K562 (cell line): ENCODE measurements around the gene PLA1A. TPM values are rescaled to one million over a fixed set of nuclear protein-coding genes. Genes with fewer than 3 reads are reported as not detected.

Experiments
- ATAC-seq: fragments of 200-7000 bp; cut with Tn5 transposase; 3 replicates; pipeline ENCODE4 v1.9.1; 2020; ENCODE audit warnings: moderate library complexity
- BruUV-seq: library from RNA; stranded (reverse); fragments of 400-500 nt; replicated peaks from 2 replicates; lab custom pipeline; 2021; lab: Mats Ljungman, UMichigan
- CTCF ChIA-PET: fragments of 300-600 bp; formaldehyde crosslinking; extraction: SDS; loops from one replicate; lab custom pipeline; 2021; ENCODE audit warnings: low intra/inter-chr PET ratio; lab: Yijun Ruan, JAX
- POLR2A ChIA-PET: fragments of 300-600, 350-650 bp; sonication (Branson Sonifier 250); formaldehyde crosslinking; extraction: SDS; loops from one replicate; lab custom pipeline; 2021; ENCODE audit warnings: antibody characterized with exemption, inconsistent platforms; lab: Yijun Ruan, JAX
- DNase-seq, 4 experiments: peaks; one replicate each; pipeline versions ENCODE4 v3.0.0 to v3.0.0-alpha.2; 2011 to 2018; ENCODE audit warnings: low spot score in 3 of 4, mixed read lengths in 3 of 4; ENCODE audit errors: extremely low read depth in 1 of 4
- FAIRE-seq: peaks from 2 replicates; lab custom pipeline; 2011; peaks lifted over from hg19 to GRCh38; lab: Jason Lieb, UNC
- H2AFZ ChIP-seq: 2 replicates; pipeline ENCODE4 v1.6.0; 2011; ENCODE audit warnings: low read depth, low read length, control low read depth, inconsistent platforms
- H3K27ac ChIP-seq: fragments of 200-600 bp; 3 replicates; pipeline ENCODE4 v1.8.0; 2011; ENCODE audit warnings: low read depth, mild to moderate bottlenecking, control low read depth, inconsistent platforms, low read length, moderate library complexity, mixed read lengths; ENCODE audit errors: extremely low read depth
- H3K27me3 ChIP-seq, 2 experiments: fragments of 300-600 bp in 1 of 2; 2 replicates in 1 of 2; 3 replicates in 1 of 2; pipeline versions ENCODE4 v1.6.0 to v1.8.0; 2011; ENCODE audit warnings: inconsistent platforms in 2 of 2, low read length in 2 of 2, mild to moderate bottlenecking in 1 of 2, mixed read lengths in 1 of 2, moderate library complexity in 1 of 2; ENCODE audit not compliant: control insufficient read depth in 2 of 2, insufficient read depth in 2 of 2
- H3K36me3 ChIP-seq: fragments of 300-600 bp; 3 replicates; pipeline ENCODE4 v1.8.0; 2011; ENCODE audit warnings: mild to moderate bottlenecking, low read length, inconsistent platforms; ENCODE audit not compliant: control insufficient read depth, insufficient read depth
- H3K4me1 ChIP-seq, 2 experiments: fragments of 200-600 bp in 1 of 2; replicated peaks in 1 of 2; 2 replicates in 1 of 2; 3 replicates in 1 of 2; pipeline versions ENCODE4 v1.5.1 to v1.8.0; 2011; ENCODE audit warnings: inconsistent platforms in 2 of 2, low read length in 2 of 2, mild to moderate bottlenecking in 1 of 2, mixed read lengths in 1 of 2, moderate library complexity in 1 of 2; ENCODE audit not compliant: control insufficient read depth in 2 of 2, insufficient read depth in 2 of 2
- H3K4me2 ChIP-seq: 2 replicates; pipeline ENCODE4 v1.6.1; 2011; ENCODE audit warnings: low read length, control low read depth, inconsistent platforms, mixed read lengths; ENCODE audit not compliant: insufficient read depth
- H3K4me3 ChIP-seq: fragments of 200-600 bp; sonication (generic), shearing (Covaris generic); 2 replicates; pipeline ENCODE4 v1.5.1; 2016; ENCODE audit warnings: control low read depth, inconsistent platforms
- H3K79me2 ChIP-seq: fragments of 200-600 bp; 3 replicates; pipeline ENCODE4 v1.8.0; 2011; ENCODE audit warnings: low read length, inconsistent platforms; ENCODE audit not compliant: control insufficient read depth, insufficient read depth
- H3K9ac ChIP-seq, 2 experiments: 2 replicates each; pipeline versions ENCODE4 v1.6.0 to v1.6.1; 2011; ENCODE audit warnings: low read depth in 2 of 2, low read length in 2 of 2, control low read depth in 1 of 2, inconsistent platforms in 1 of 2, mild to moderate bottlenecking in 1 of 2, mixed read lengths in 1 of 2; ENCODE audit not compliant: insufficient read depth in 1 of 2
- H3K9me1 ChIP-seq: one replicate; pipeline ENCODE4 v1.6.0; 2011; ENCODE audit warnings: inconsistent platforms, mild to moderate bottlenecking, low read length, moderate library complexity; ENCODE audit not compliant: control insufficient read depth, insufficient read depth
- H3K9me3 ChIP-seq: replicated peaks from 2 replicates; pipeline ENCODE4 v1.5.1; 2011; ENCODE audit warnings: low read depth, low read length, inconsistent platforms; ENCODE audit not compliant: control insufficient read depth, insufficient read depth
- H4K20me1 ChIP-seq: replicated peaks from 2 replicates; pipeline ENCODE4 v1.6.1; 2011; ENCODE audit warnings: low read length, inconsistent platforms, mixed read lengths; ENCODE audit not compliant: control insufficient read depth, insufficient read depth
- CREB3 ChIP-seq: fragments of 450-650 bp; conservative IDR thresholded peaks from 2 replicates; pipeline ENCODE4 v1.6.1; 2016; ENCODE audit warnings: missing genetic modification characterization, low read depth, mild to moderate bottlenecking, missing compliant biosample characterization, moderate library complexity
- DACH1 ChIP-seq: fragments of 450-650 bp; IDR thresholded peaks from 2 replicates; pipeline ENCODE4 v1.6.1; 2018; ENCODE audit not compliant: partially characterized antibody
- FIP1L1 ChIP-seq: fragments of 200-400 bp; formaldehyde crosslinking; IDR thresholded peaks from 2 replicates; pipeline ENCODE4 v1.6.1; 2018; ENCODE audit warnings: mild to moderate bottlenecking, low read depth, low read length; ENCODE audit not compliant: poor library complexity, severe bottlenecking
- HBP1 ChIP-seq: fragments of 450-650 bp; formaldehyde crosslinking; IDR thresholded peaks from 2 replicates; pipeline ENCODE4 v1.4.0; 2022; ENCODE audit warnings: missing genetic modification characterization
- IRF1 ChIP-seq: sonication (generic); formaldehyde crosslinking; IDR thresholded peaks from 2 replicates; pipeline ENCODE4 v1.8.0; 2022; ENCODE audit warnings: missing genetic modification reagents, mild to moderate bottlenecking, borderline replicate concordance
- NBN ChIP-seq: fragments of 450-650 bp; IDR thresholded peaks from 2 replicates; pipeline ENCODE4 v1.6.1; 2016; ENCODE audit warnings: low read depth, mild to moderate bottlenecking
- NUFIP1 ChIP-seq: fragments of 450-650 bp; IDR thresholded peaks from 2 replicates; pipeline ENCODE4 v1.6.1; 2018; ENCODE audit not compliant: partially characterized antibody
- POLR2AphosphoS2 ChIP-seq: IDR thresholded peaks from 2 replicates; pipeline ENCODE4 v1.6.1; 2012; ENCODE audit warnings: low read length, improper control_type of control experiment
- PTTG1 ChIP-seq: fragments of 450-650 bp; IDR thresholded peaks from 2 replicates; pipeline ENCODE4 v1.6.1; 2016; ENCODE audit warnings: low read depth, mild to moderate bottlenecking, missing genetic modification characterization, missing compliant biosample characterization
- RCOR1 ChIP-seq, 2 experiments: IDR thresholded peaks; 2 replicates each; pipeline ENCODE4 v1.6.1; 2012; ENCODE audit warnings: low read depth in 2 of 2, low read length in 2 of 2, borderline replicate concordance in 1 of 2, improper control_type of control experiment in 1 of 2
- SIN3A ChIP-seq, 2 experiments: fragments of 150-350 bp in 1 of 2; IDR thresholded peaks; 2 replicates each; pipeline ENCODE4 v1.6.1; 2011 to 2016; ENCODE audit warnings: borderline replicate concordance in 2 of 2, low read depth in 2 of 2, low read length in 2 of 2, mild to moderate bottlenecking in 2 of 2, moderate library complexity in 2 of 2; ENCODE audit not compliant: control insufficient read depth in 1 of 2
- SNAPC5 ChIP-seq: fragments of 250-450 bp; sonication (Bioruptor Pico); IDR thresholded peaks from 2 replicates; pipeline ENCODE4 v1.8.0; 2021; ENCODE audit warnings: moderate library complexity, mild to moderate bottlenecking, inconsistent platforms
- TBP ChIP-seq: optimal IDR thresholded peaks from 2 replicates; pipeline ENCODE3; 2011; ENCODE audit warnings: low read depth, low read length, improper control_type of control experiment
- TCF3 ChIP-seq: sonication (generic); formaldehyde crosslinking; IDR thresholded peaks from 2 replicates; pipeline ENCODE4 v1.4.0; 2020; ENCODE audit warnings: mild to moderate bottlenecking, missing genetic modification reagents
- ZBTB5 ChIP-seq: fragments of 450-650 bp; IDR thresholded peaks from 2 replicates; pipeline ENCODE4 v1.6.1; 2017; ENCODE audit warnings: antibody characterized with exemption
- ZNF239 ChIP-seq: fragments of 250-450 bp; sonication (Bioruptor Pico); IDR thresholded peaks from 2 replicates; pipeline ENCODE4 v1.4.0; 2020; ENCODE audit warnings: mild to moderate bottlenecking
- ZNF707 ChIP-seq: fragments of 250-450 bp; sonication (Bioruptor Pico); conservative IDR thresholded peaks from 2 replicates; pipeline ENCODE4 v1.8.0; 2022; ENCODE audit warnings: inconsistent platforms, mild to moderate bottlenecking, moderate library complexity
- ZNF717 ChIP-seq: fragments of 250-450 bp; sonication (Bioruptor Pico); IDR thresholded peaks from 2 replicates; pipeline ENCODE4 v1.5.0; 2021
- WGBS: fragments of 100-300 bp; shearing (Covaris generic); methylation state at CpG from one replicate; pipeline ENCODE4 v1.1.6; 2016; ENCODE audit warnings: low coverage, mixed read lengths; ENCODE audit not compliant: insufficient coverage; ENCODE audit errors: missing lambda C conversion rate; 5-methylcytosine and 5-hydroxymethylcytosine counted together
- in situ Hi-C: fragments of 300-500 bp; cut with MboI; formaldehyde crosslinking; loops from 4 replicates; pipeline ENCODE4 v1.15.0; 2018; ENCODE audit warnings: inconsistent platforms, mixed read lengths
- intact Hi-C: fragments of 100-400 bp; cut with micrococcal nuclease; formaldehyde crosslinking; loops from 2 replicates; pipeline ENCODE4 v1.14.2; 2022
- polyA plus RNA-seq, 8 experiments: library from polyadenylated mRNA; depleted of rRNA in 4 of 8; stranded (reverse) in 5 of 8; unstranded in 3 of 8; fragments of >200 nt; fragmentation: Nextera tagmentation in 2 of 8; fragmentation: Illumina TruSeq in 1 of 8; extraction: Ambion mirVana in 2 of 8; extraction: Trizol in 1 of 8; gene quantifications; 2 replicates each; pipeline versions ENCODE4 v1.2.1 to v1.2.3, GENCODE V29; 2011 to 2014; ENCODE audit warnings: inconsistent platforms in 1 of 8, missing spikeins in 1 of 8
- total RNA-seq, 7 experiments: library from RNA; depleted of rRNA in 6 of 7; stranded (reverse); fragments of >200 nt in 6 of 7; fragmentation: Illumina TruSeq in 2 of 7; extraction: Trizol in 2 of 7; gene quantifications; 2 replicates each; pipeline versions ENCODE4 v1.2.1 to v1.2.3, GENCODE V29; 2011 to 2021; ENCODE audit warnings: low replicate concordance in 1 of 7

PLA1A gene
- total and polyA plus RNA-seq, 9 of the 15 experiments (the other 6 are each of a cell fraction or from before 2014, with no cell fraction given), result not detected

- in situ Hi-C loops (no loop called here), intact Hi-C loops (no loop called here)
- DNase-seq (no peak), ATAC-seq (no peak), FAIRE-seq (no peak)
- WGBS, result 33% methylated on average over 1 of the region's 2 CpGs
- Histone ChIP-seq H3K27ac (no peak overlapping the region), H3K9ac (no peak overlapping the region), H3K4me3 (no peak overlapping the region), H3K4me2 (no peak overlapping the region), H3K9me1 (no peaks in the 10 kb centered on the region), H3K4me1 (peaks cover 0 to 10% of the 10 kb centered on the region in 2 experiments; a peak in 3 of 5 replicates), H3K27me3 (no peaks in the 10 kb centered on the region), H2AFZ (no peak overlapping the region), H3K9me3 (no peaks in the 10 kb centered on the region), H4K20me1 (no peaks in the 10 kb centered on the region), H3K36me3 (no peaks in the 10 kb centered on the region), H3K79me2 (no peaks in the 10 kb centered on the region)
- BruUV-seq, result no TSS peak
- no peak for TF ChIP-seq FIP1L1
- no peak for TF ChIP-seq NBN
- TF ChIP-seq ZNF717, result no peak
- TF ChIP-seq PTTG1 (tag), result no peak
- no peak for TF ChIP-seq ZBTB5
- no peak for TF ChIP-seq ZNF707 (CRISPR knock-in tag)
- TF ChIP-seq TCF3 (CRISPR knock-in tag), result no peak
- no peak for TF ChIP-seq SIN3A (IDR thresholded peaks at IDR 0.05; ENCODE audit: borderline replicate concordance in 2 of 2, control insufficient read depth in 1 of 2, low read depth in 2 of 2, low read length in 2 of 2)
- no peak for TF ChIP-seq TBP
- TF ChIP-seq POLR2AphosphoS2, result no peak
- TF ChIP-seq RCOR1 (IDR thresholded peaks at IDR 0.05; ENCODE audit: borderline replicate concordance in 1 of 2, low read depth in 2 of 2, low read length in 2 of 2), result no peak
- TF ChIP-seq CREB3, result no peak
- no peak for TF ChIP-seq SNAPC5 (CRISPR knock-in tag)
- TF ChIP-seq HBP1 (CRISPR knock-in tag), result no peak
- TF ChIP-seq DACH1, result no peak
- TF ChIP-seq NUFIP1, result no peak
- TF ChIP-seq IRF1 (CRISPR knock-in tag), result no peak
- TF ChIP-seq ZNF239 (CRISPR knock-in tag), result no peak
- POLR2A ChIA-PET, result interaction anchor here (0.6 kb wide), 1 partner anchor 448 kb away, joined by 3 read pairs; no protein-coding TSS in a partner anchor
- CTCF ChIA-PET, result no interaction called here
These were observed 49.5 kb downstream of the PLA1A start for GRCh38 chr3:119647171-119647570.
